ENCODE measurements around the gene MARK2.

Gene MARK2

DNA sequence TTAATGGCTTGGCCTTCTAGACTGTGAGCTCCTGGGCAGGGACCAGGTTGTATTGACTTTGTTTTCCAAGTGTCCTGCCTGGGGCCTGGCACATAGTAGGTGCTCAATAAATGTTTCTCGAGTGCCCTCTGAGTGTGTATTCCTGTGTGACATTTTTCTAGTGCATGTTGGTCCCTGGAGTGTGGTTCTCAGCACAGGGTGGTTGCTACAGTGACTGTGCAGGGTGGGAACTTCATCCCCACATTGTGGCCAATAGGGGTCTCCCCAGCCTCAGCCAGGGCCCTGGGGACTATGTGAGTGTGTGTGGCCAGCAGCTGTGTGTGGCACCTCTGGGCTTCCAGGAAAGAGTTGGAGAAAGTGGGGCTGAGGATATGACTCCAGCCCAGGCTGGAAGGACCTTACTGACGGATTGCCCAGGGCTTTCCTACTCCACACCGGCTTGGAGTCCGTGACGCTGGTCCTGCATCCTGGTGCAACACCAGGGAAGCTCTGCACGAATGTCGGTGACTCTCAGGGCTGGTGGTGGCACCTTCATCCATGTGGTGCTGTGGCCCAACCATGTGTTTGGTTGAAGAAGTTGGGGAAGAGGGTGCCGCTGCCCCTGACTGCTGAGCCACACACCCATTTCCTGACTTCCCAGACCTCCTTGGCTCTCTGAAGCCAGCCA, 9.0 kb upstream of the MARK2 start:
- TF ChIP-seq, protein P1, sequence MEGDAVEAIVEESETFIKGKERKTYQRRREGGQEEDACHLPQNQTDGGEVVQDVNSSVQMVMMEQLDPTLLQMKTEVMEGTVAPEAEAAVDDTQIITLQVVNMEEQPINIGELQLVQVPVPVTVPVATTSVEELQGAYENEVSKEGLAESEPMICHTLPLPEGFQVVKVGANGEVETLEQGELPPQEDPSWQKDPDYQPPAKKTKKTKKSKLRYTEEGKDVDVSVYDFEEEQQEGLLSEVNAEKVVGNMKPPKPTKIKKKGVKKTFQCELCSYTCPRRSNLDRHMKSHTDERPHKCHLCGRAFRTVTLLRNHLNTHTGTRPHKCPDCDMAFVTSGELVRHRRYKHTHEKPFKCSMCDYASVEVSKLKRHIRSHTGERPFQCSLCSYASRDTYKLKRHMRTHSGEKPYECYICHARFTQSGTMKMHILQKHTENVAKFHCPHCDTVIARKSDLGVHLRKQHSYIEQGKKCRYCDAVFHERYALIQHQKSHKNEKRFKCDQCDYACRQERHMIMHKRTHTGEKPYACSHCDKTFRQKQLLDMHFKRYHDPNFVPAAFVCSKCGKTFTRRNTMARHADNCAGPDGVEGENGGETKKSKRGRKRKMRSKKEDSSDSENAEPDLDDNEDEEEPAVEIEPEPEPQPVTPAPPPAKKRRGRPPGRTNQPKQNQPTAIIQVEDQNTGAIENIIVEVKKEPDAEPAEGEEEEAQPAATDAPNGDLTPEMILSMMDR (IDR thresholded peaks at IDR 0.05; ENCODE audit: borderline replicate concordance, insufficient read depth, low read depth, low read length): 0 out of 2 replicates have a peak, but pooled peaks have one; percentile 23
- no peak overlapping the region for H3K4me3 ChIP-seq (ENCODE audit: low read depth, low read length)

GRCh38 chr11:63831326-63831725, 7.6 kb upstream of the MARK2 start:
- TF ChIP-seq, protein P1 (IDR thresholded peaks at IDR 0.05; ENCODE audit: borderline replicate concordance, insufficient read depth, low read depth, low read length): no peak
- no peak overlapping the region for H3K4me3 ChIP-seq (ENCODE audit: low read depth, low read length)

- TF ChIP-seq, protein P1 (IDR thresholded peaks at IDR 0.05; ENCODE audit: borderline replicate concordance, insufficient read depth, low read depth, low read length): no peak
- no peak overlapping the region for H3K4me3 ChIP-seq (ENCODE audit: low read depth, low read length)
Observed at GRCh38 chr11:63832336-63832735, 6.6 kb upstream of the MARK2 start.

GRCh38 chr11:63833048-63833447, 5.9 kb upstream of the MARK2 start:
- TF ChIP-seq, protein P1 (IDR thresholded peaks at IDR 0.05; ENCODE audit: borderline replicate concordance, insufficient read depth, low read depth, low read length): no peak
- no peak overlapping the region for H3K4me3 ChIP-seq (ENCODE audit: low read depth, low read length)

DNA sequence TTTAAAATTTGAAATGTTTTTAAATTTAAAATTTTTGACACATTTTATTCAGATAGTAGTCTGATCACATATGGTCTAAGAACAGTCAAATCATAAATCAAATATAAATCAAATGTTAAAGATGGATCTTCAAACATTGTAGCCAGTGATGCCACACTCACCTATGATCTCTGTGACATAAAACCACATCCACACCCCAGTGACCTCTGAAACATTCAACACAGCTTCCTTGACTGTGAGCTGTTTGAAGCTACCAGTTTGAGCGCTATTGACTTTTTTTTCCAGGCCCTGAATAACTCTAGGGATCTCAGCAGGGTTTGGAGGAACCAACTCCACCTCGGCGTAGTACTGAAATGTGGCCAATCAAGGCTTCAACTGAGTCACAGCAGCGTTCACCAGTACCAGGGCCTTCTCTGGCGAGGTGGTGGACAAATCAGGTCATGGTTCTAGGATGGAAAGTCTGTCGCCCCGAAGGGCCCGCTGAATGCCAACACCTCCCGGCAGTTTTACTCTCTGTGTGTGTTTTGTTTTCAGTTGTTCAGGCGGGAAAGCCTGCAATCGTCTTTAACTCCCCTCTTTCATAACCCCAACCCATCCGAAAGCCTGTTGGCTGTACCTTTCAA, 4.3 kb upstream of the MARK2 start:
- no peak overlapping the region for H3K4me3 ChIP-seq (ENCODE audit: low read depth, low read length)
- TF ChIP-seq, protein P1 (IDR thresholded peaks at IDR 0.05; ENCODE audit: borderline replicate concordance, insufficient read depth, low read depth, low read length): no peak

- TF ChIP-seq, protein P1 (IDR thresholded peaks at IDR 0.05; ENCODE audit: borderline replicate concordance, insufficient read depth, low read depth, low read length): no peak
- no peak overlapping the region for H3K4me3 ChIP-seq (ENCODE audit: low read depth, low read length)
Observed at GRCh38 chr11:63835158-63835545, 3.8 kb upstream of the MARK2 start.

Measured in GM12875 (cell line).